Thymus (tissue), 14 donors: ENCODE measurements around the gene WDR19. TPM values are rescaled to one million over a fixed set of nuclear protein-coding genes. Genes with fewer than 3 reads are reported as not detected.
"Not testable (repeated sequence)": the region's sequence is repeated elsewhere in the genome, so short reads cannot be mapped to it uniquely, and the experiment has no call there.

Source experiments
- DNase-seq, 9 donors: peaks; one replicate each; pipeline ENCODE4 v3.0.0-alpha.2; 2013; ENCODE audit warnings: low spot score in 9 of 9, low read depth in 6 of 9, missing footprints in 1 of 9
- H3K27ac ChIP-seq, 2 donors: one replicate each; pipeline ENCODE4 v1.5.1; 2013; ENCODE audit warnings: control low read depth in 1 of 2, low read depth in 1 of 2, low read length in 1 of 2, mild to moderate bottlenecking in 1 of 2, moderate library complexity in 1 of 2
- H3K27me3 ChIP-seq, 2 donors: one replicate each; pipeline ENCODE4 v1.5.1; 2013; ENCODE audit warnings: low read length in 1 of 2; ENCODE audit not compliant: control insufficient read depth in 2 of 2, insufficient read depth in 1 of 2
- H3K36me3 ChIP-seq, 2 donors: one replicate each; pipeline ENCODE4 v1.5.1; 2013; ENCODE audit warnings: low read length in 1 of 2, mild to moderate bottlenecking in 1 of 2, moderate library complexity in 1 of 2; ENCODE audit not compliant: control insufficient read depth in 2 of 2, insufficient read depth in 2 of 2
- H3K4me1 ChIP-seq, 2 donors: one replicate each; pipeline ENCODE4 v1.5.1; 2013; ENCODE audit warnings: low read length in 2 of 2; ENCODE audit not compliant: control insufficient read depth in 2 of 2, insufficient read depth in 2 of 2
- H3K4me3 ChIP-seq, 2 donors: one replicate each; pipeline ENCODE4 v1.5.1; 2013; ENCODE audit warnings: low read length in 2 of 2, control low read depth in 1 of 2, mild to moderate bottlenecking in 1 of 2
- H3K9me3 ChIP-seq, 2 donors: one replicate each; pipeline ENCODE4 v1.5.1; 2013; ENCODE audit warnings: low read length in 1 of 2, mild to moderate bottlenecking in 1 of 2; ENCODE audit not compliant: control insufficient read depth in 2 of 2, insufficient read depth in 1 of 2
- WGBS: extraction: QIAGEN DNeasy Blood & Tissue Kit; methylation state at CpG from one replicate; pipeline ENCODE4 v1.1.7; 2013; 5-methylcytosine and 5-hydroxymethylcytosine counted together
- long read RNA-seq, 10 donors: transcript quantifications; one replicate each; lab custom pipeline, GENCODE V29; 2026
- polyA plus RNA-seq: library from polyadenylated mRNA; stranded (reverse); fragments of 200-250 nt; gene quantifications from one replicate; pipeline ENCODE4 v1.2.3, GENCODE V29; 2013
- total RNA-seq: library from RNA; stranded (reverse); fragments of 120-200 nt; gene quantifications from one replicate; pipeline ENCODE4 v1.2.4, GENCODE V29; 2013
- donor health status: healthy.

WDR19 gene
- total RNA-seq (19.9 TPM), polyA plus RNA-seq (84.4 TPM)
- long read RNA-seq, donor 1, result 0 reads
- long read RNA-seq, donor 2, result 0 reads
- long read RNA-seq, donor 3, partial matches to known transcripts, result 0 of 2 reads
- long read RNA-seq, donor 3, other reads (novel, unspliced or antisense), result 0 of 2 reads
- long read RNA-seq, donor 4, partial matches to known transcripts, result 0 of 1 reads
- long read RNA-seq, donor 4, other reads (novel, unspliced or antisense), result 0 of 1 reads
- long read RNA-seq, donor 5, partial matches to known transcripts, result 5 of 9 reads
- long read RNA-seq, donor 5, other reads (novel, unspliced or antisense), result 0 of 9 reads
- long read RNA-seq, donor 6, partial matches to known transcripts, result 0 of 4 reads
- long read RNA-seq, donor 6, other reads (novel, unspliced or antisense), result 0 of 4 reads
- long read RNA-seq, donor 7, partial matches to known transcripts, result 0 of 1 reads
- long read RNA-seq, donor 7, other reads (novel, unspliced or antisense), result 0 of 1 reads
- long read RNA-seq, donor 8, full-length matches to known transcripts, result 2 of 2 reads
- long read RNA-seq, donor 8, partial matches to known transcripts, result 0 of 2 reads
- long read RNA-seq, donor 8, other reads (novel, unspliced or antisense), result 0 of 2 reads
- long read RNA-seq, donor 9, result 0 reads
- long read RNA-seq, donor 10, result 0 reads

DNA sequence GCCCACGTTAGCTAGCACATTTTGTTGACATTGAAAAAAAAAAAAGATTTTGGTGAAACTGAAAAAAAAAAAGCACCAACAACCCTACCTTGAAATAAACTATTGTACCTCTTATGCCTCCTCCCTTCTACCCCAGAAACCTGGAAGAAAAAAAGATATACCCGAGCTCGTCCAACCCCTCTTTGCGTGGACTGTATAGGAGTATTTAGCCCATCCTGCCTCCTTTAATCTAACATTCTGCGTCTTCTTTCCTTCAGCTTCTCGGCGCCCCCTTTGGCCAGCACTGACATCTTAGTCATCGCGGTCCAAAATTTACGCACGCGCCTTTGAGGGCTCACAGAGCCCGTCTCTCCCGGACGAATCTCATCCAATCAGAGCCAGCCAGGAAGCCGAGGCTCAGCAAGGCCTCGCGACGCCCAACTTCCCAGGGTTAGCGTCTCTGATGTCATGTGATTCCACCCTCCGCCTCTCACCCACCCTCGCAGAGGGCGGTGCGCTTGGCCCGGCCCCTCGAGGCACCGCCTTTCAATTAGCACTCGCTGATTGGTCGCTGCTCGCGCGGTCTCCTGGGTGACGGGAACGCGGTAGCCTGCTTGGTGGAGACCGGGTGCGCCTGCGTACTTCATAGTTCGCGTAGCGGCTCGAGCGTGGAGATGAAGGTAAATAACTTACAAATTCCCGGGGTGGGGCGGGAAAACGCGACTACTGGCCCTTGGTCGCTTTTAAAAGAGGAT, at the start of gene WDR19:
Gene WDR19, plus strand, starts transcription at position 625 of the 734 bp plus-strand sequence. Its CDS starts 29 bp downstream, at position 654.
- under 1% methylated on average over 48 of the region's 48 CpGs for WGBS
- Histone ChIP-seq H3K27ac (peak within 1 kb of the TSS in 1 of 2 donors; percentile 21), H3K4me1 (peaks cover 0 to 10% of the 10 kb centered on the region in 2 donors), H3K36me3 (no peaks in the 10 kb centered on the region), H3K27me3 (peaks cover 4 to 20% of the 10 kb centered on the region in 2 donors), H3K4me3 (peak within 1 kb of the TSS; percentile 61 to 88), H3K9me3 (no peaks in the 10 kb centered on the region)
- DNase-seq, result peak; percentile 92 to 99 (median 97)

DNA sequence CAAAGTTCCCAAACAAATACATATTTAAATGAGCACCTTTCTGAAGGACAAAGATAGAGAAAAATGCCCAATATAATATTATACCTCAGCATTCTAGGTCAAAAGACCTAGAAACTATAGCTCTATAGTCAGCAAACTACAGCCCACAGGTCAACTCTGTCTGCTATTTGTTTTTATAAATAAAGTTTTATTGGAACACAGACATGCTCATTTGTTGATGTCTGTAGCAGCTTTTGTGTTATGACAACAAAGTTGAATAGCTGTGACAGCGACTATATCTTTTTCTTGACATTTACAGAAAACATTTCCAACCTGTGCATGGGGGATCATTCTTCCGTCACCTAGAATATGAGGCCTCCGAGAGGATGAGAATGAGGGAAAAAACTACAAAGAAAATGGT, 48.7 kb upstream of the WDR19 start:
- DNase-seq, result no peak
- peaks cover 0 to 4% of the 10 kb centered on the region in 2 donors for H3K4me1 ChIP-seq
- 98% methylated on average over 3 of the region's 3 CpGs for WGBS
- no peaks in the 10 kb centered on the region for H3K9me3 ChIP-seq
- H3K27ac ChIP-seq, result no peak overlapping the region
- no peaks in the 10 kb centered on the region for H3K27me3 ChIP-seq
- no peaks in the 10 kb centered on the region for H3K36me3 ChIP-seq
- H3K4me3 ChIP-seq, result no peak overlapping the region

DNA sequence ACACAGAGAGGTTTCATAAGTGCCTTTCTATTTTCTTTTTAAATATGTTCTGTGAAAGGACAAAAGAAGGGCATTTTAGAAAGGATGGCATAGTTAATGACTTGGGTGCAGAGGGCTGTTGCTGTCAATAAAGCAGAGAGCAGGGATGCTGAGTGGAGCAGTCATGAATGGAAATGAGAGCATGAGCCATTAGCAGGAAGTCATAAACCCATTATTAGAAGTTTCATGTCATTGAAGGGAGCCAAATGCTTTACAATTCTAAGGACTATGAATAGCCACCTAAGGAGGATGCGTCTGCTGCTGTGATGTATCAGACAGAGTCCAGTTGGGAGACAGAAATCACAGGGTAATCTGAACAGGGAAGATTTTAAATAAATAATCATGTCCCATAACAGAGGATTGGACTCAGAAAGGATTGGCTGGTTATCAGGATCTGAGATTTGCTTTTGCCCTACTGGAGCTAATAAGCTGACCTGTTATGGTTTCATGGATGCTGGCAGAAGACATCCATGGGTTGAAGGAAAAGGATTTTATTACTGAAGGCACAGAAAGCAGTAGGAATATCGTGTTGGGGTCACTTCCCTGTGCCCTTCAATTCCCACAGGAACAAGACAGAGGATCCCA, 47.5 kb upstream of the WDR19 start:
- no peak for DNase-seq
- Histone ChIP-seq H3K4me3 (no peak overlapping the region), H3K27me3 (no peaks in the 10 kb centered on the region), H3K9me3 (no peaks in the 10 kb centered on the region), H3K36me3 (no peaks in the 10 kb centered on the region), H3K27ac (no peak overlapping the region), H3K4me1 (peaks cover 0 to 4% of the 10 kb centered on the region in 2 donors)
- 81% methylated on average over 2 of the region's 2 CpGs for WGBS

DNA sequence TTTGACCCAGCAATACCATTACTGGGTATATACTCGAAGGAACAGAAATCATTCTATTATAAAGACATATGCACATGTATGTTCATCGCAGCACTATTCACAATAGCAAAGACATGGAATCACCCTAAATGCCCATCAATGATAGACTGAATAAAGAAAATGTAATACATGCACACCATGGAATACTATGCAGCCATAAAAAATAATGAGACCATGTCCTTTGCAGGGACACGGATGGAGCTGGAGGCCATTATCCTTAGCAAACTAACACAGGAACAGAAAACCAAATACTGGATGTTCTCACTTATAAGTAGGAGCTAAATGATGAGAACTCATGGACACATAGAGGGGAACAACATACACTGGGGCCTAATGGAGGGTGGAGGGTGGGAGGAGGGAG, 44.1 kb upstream of the WDR19 start:
- H3K36me3 ChIP-seq, H3K9me3 ChIP-seq, H3K4me1 ChIP-seq, H3K27ac ChIP-seq, DNase-seq, H3K4me3 ChIP-seq, H3K27me3 ChIP-seq: not testable (repeated sequence)
- 83% methylated on average over 3 of the region's 3 CpGs for WGBS

DNA sequence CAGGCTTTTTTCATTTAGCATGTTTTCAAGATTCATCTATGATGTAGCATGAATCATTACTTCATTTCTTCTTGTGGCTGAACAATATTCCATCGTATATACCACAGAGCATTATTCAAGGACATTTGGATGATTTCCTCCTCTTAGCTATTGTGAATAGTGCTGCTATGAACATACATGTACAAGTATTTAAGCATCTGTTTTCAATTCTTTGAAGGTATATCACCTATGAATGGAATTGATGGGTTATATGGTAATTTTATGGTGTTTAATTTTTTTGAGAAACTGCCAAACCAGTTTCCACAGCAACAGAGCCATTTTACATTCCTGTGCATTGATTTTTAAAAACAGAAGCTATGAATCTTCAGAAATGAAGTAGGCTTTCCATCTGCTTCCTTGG, 36.1 kb upstream of the WDR19 start:
- DNase-seq, result no peak
- no peak overlapping the region for H3K4me3 ChIP-seq
- no peaks in the 10 kb centered on the region for H3K9me3 ChIP-seq
- no peaks in the 10 kb centered on the region for H3K27me3 ChIP-seq
- 94% methylated on average over 1 of the region's 1 CpG for WGBS
- H3K36me3 ChIP-seq, result no peaks in the 10 kb centered on the region
- no peak overlapping the region for H3K27ac ChIP-seq
- no peaks in the 10 kb centered on the region for H3K4me1 ChIP-seq

DNA sequence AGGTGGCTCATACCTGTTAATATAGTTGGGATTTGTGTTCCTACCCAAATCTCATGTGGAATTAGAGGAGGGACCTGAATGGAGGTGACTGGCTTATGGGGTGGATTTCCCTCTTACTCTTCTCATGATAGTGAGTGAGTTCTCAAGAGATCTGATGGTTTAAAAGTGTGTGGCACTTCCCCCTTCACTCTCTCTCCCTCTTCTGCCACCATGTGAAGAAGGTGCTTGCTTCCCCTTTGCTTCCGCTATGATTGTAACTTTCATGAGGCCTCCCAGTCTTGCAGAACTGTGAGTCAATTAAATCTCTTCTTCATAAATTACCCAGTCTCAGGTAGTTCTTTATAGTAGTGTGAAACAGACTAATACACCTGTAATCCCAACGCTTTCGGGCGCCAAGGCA, 28.3 kb upstream of the WDR19 start:
- Histone ChIP-seq H3K36me3 (no peaks in the 10 kb centered on the region), H3K4me3 (no peak overlapping the region), H3K27me3 (no peaks in the 10 kb centered on the region), H3K4me1 (no peaks in the 10 kb centered on the region), H3K27ac (no peak overlapping the region), H3K9me3 (no peaks in the 10 kb centered on the region)
- no peak for DNase-seq
- 96% methylated on average over 4 of the region's 4 CpGs for WGBS

DNA sequence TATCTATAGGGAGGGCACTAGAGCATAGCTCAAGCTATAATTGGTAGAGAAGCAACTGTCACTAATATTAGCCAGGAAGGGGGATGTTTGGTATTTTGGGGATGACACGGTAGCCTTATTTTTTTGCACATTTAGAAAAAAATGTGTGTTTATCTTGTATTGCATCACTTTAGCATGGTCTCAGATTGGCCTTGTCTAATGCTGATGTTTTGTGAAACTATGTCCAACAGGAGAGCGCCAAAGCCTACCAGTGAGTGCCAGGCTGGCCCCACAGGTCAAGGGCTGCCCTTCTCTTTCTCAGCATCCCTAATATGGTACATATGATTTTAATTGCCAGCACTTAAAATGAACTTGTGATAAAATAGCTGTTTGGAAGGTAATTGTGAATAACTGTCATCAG, 24.8 kb upstream of the WDR19 start:
- Histone ChIP-seq H3K27me3 (no peaks in the 10 kb centered on the region), H3K36me3 (no peaks in the 10 kb centered on the region), H3K9me3 (no peaks in the 10 kb centered on the region), H3K4me3 (no peak overlapping the region), H3K4me1 (no peaks in the 10 kb centered on the region), H3K27ac (no peak overlapping the region)
- no peak for DNase-seq
- WGBS, result 97% methylated on average over 2 of the region's 2 CpGs

DNA sequence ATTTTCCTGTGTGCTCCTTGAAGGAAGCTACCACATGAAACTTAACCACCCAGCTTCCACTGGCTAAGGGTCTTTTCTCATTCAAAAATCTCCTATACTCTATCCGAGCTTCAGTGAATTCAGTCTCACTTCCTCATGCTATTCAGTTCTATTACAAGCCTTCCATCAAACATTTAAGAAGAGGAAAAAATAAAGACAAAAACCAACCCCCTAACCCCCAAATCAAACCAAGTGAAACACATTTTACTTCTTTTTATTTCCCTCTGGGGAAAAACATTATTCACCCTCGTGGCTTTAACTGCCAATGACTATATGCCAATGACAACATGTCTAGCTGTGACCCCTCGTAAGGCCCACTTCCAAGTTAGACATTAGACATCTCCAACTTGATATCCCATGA, 16.2 kb upstream of the WDR19 start:
- H3K27me3 ChIP-seq, result no peaks in the 10 kb centered on the region
- no peaks in the 10 kb centered on the region for H3K4me1 ChIP-seq
- no peak overlapping the region for H3K4me3 ChIP-seq
- H3K27ac ChIP-seq, result no peak overlapping the region
- no peaks in the 10 kb centered on the region for H3K36me3 ChIP-seq
- 91% methylated on average over 3 of the region's 3 CpGs for WGBS
- DNase-seq, result no peak
- H3K9me3 ChIP-seq, result no peaks in the 10 kb centered on the region
